NT2/D1 (cell line): ENCODE measurements around the gene GARNL3.

ENCODE experiments used
- DNase-seq: peaks from one replicate; pipeline ENCODE4 v3.0.0-alpha.2; 2011; ENCODE audit warnings: low read depth, low spot score
- H3K27me3 ChIP-seq: 2 replicates; pipeline ENCODE4 v1.6.0; 2011; ENCODE audit warnings: mild to moderate bottlenecking; ENCODE audit not compliant: insufficient read length, insufficient read depth
- H3K36me3 ChIP-seq: 2 replicates; pipeline ENCODE4 v1.6.1; 2011; ENCODE audit warnings: mild to moderate bottlenecking, low read length, mixed read lengths; ENCODE audit not compliant: insufficient read depth, insufficient read length
- H3K4me1 ChIP-seq: 2 replicates; pipeline ENCODE4 v1.5.1; 2011; ENCODE audit not compliant: insufficient read depth, insufficient read length
- H3K4me3 ChIP-seq: 2 replicates; pipeline ENCODE4 v1.5.1; 2011; ENCODE audit warnings: low read depth; ENCODE audit not compliant: insufficient read length
- H3K9ac ChIP-seq: 2 replicates; pipeline ENCODE4 v1.6.0; 2011; ENCODE audit warnings: low read depth; ENCODE audit not compliant: insufficient read length
- H3K9me3 ChIP-seq: 2 replicates; pipeline ENCODE4 v1.5.1; 2011; ENCODE audit warnings: mild to moderate bottlenecking, low read length; ENCODE audit not compliant: insufficient read depth
- SUZ12 ChIP-seq: IDR thresholded peaks from 2 replicates; pipeline ENCODE4 v1.6.1; 2011; ENCODE audit not compliant: insufficient read length, insufficient read depth; ENCODE audit errors: extremely low read depth
- YY1 ChIP-seq: IDR thresholded peaks from 2 replicates; pipeline ENCODE4 v1.6.1; 2011; ENCODE audit not compliant: insufficient read length, insufficient read depth
- ZNF274 ChIP-seq: IDR thresholded peaks from 2 replicates; pipeline ENCODE4 v1.6.1; 2011; ENCODE audit warnings: mild to moderate bottlenecking, low read depth, low read length

GARNL3 gene

GRCh38 chr9:127313042-127313560, 48.5 kb downstream of the GARNL3 start:
- H3K36me3 ChIP-seq, result peaks cover 14% of the 10 kb centered on the region
- H3K4me1 ChIP-seq, result no peaks in the 10 kb centered on the region
- H3K4me3 ChIP-seq, result no peak overlapping the region
- no peak for DNase-seq
- no peaks in the 10 kb centered on the region for H3K27me3 ChIP-seq
- no peaks in the 10 kb centered on the region for H3K9me3 ChIP-seq
- TF ChIP-seq YY1 (no peak), SUZ12 (no peak), ZNF274 (no peak)
- H3K9ac ChIP-seq, result no peak overlapping the region

GRCh38 chr9:127314911-127315310, 50.3 kb downstream of the GARNL3 start:
- no peak for DNase-seq
- TF ChIP-seq YY1 (no peak), ZNF274 (no peak), SUZ12 (no peak)
- no peaks in the 10 kb centered on the region for H3K27me3 ChIP-seq
- H3K4me1 ChIP-seq, result no peaks in the 10 kb centered on the region
- no peak overlapping the region for H3K9ac ChIP-seq
- peaks cover 19% of the 10 kb centered on the region for H3K36me3 ChIP-seq
- no peak overlapping the region for H3K4me3 ChIP-seq
- no peaks in the 10 kb centered on the region for H3K9me3 ChIP-seq

GRCh38 chr9:127316586-127317323, 52.2 kb downstream of the GARNL3 start:
- no peaks in the 10 kb centered on the region for H3K4me1 ChIP-seq
- peaks cover 19% of the 10 kb centered on the region for H3K36me3 ChIP-seq
- H3K9me3 ChIP-seq, result no peaks in the 10 kb centered on the region
- TF ChIP-seq YY1 (no peak), SUZ12 (no peak), ZNF274 (no peak)
- no peak overlapping the region for H3K4me3 ChIP-seq
- no peak overlapping the region for H3K9ac ChIP-seq
- H3K27me3 ChIP-seq, result no peaks in the 10 kb centered on the region
- no peak for DNase-seq

- Histone ChIP-seq H3K9ac (no peak overlapping the region), H3K36me3 (peaks cover 22% of the 10 kb centered on the region), H3K4me3 (no peak overlapping the region), H3K27me3 (no peaks in the 10 kb centered on the region), H3K4me1 (no peaks in the 10 kb centered on the region), H3K9me3 (no peaks in the 10 kb centered on the region)
- DNase-seq, result no peak
- TF ChIP-seq SUZ12, result no peak
- TF ChIP-seq ZNF274, result no peak
- no peak for TF ChIP-seq YY1
Observed at GRCh38 chr9:127318651-127319167, 54.1 kb downstream of the GARNL3 start.

GRCh38 chr9:127319366-127320114, 55.0 kb downstream of the GARNL3 start:
- Histone ChIP-seq H3K4me1 (no peaks in the 10 kb centered on the region), H3K36me3 (peaks cover 18% of the 10 kb centered on the region), H3K4me3 (no peak overlapping the region), H3K9me3 (no peaks in the 10 kb centered on the region), H3K9ac (no peak overlapping the region), H3K27me3 (no peaks in the 10 kb centered on the region)
- TF ChIP-seq SUZ12, result no peak
- no peak for TF ChIP-seq YY1
- no peak for TF ChIP-seq ZNF274
- DNase-seq, result no peak

- Histone ChIP-seq H3K4me1 (no peaks in the 10 kb centered on the region), H3K27me3 (no peaks in the 10 kb centered on the region), H3K36me3 (peaks cover 14% of the 10 kb centered on the region), H3K4me3 (no peak overlapping the region), H3K9me3 (no peaks in the 10 kb centered on the region), H3K9ac (no peak overlapping the region)
- TF ChIP-seq YY1, result no peak
- TF ChIP-seq SUZ12, result no peak
- TF ChIP-seq ZNF274, result no peak
- DNase-seq, result no peak
Observed at GRCh38 chr9:127320115-127320378, 55.5 kb downstream of the GARNL3 start.

GRCh38 chr9:127323393-127323792, 58.8 kb downstream of the GARNL3 start:
- Histone ChIP-seq H3K9me3 (no peaks in the 10 kb centered on the region), H3K36me3 (peaks cover 11% of the 10 kb centered on the region), H3K4me3 (no peak overlapping the region), H3K4me1 (no peaks in the 10 kb centered on the region), H3K9ac (no peak overlapping the region), H3K27me3 (no peaks in the 10 kb centered on the region)
- DNase-seq, result no peak
- TF ChIP-seq YY1 (no peak), SUZ12 (no peak), ZNF274 (no peak)
